PC-9 (cell line): ENCODE results near the gene FIGNL2. TPM values are rescaled to one million over a fixed set of nuclear protein-coding genes. Genes with fewer than 3 reads are reported as not detected.
A peak's percentile ranks its signal among the peaks of the same experiment; 100 is the strongest.

ENCODE experiments used
- BruUV-seq: library from RNA; stranded (reverse); fragments of 400-500 nt; replicated peaks from 2 replicates; lab custom pipeline; 2021; lab: Mats Ljungman, UMichigan
- CTCF ChIA-PET: fragments of 300-600 bp; sonication (Branson Sonifier 250); formaldehyde crosslinking; loops from one replicate; lab custom pipeline; 2022; ENCODE audit warnings: antibody characterized with exemption; lab: Charles Lee
- POLR2A ChIA-PET: fragments of 300-600 bp; sonication (Branson Sonifier 250); formaldehyde crosslinking; loops from one replicate; lab custom pipeline; 2022; ENCODE audit warnings: antibody characterized with exemption; ENCODE audit not compliant: unreplicated experiment; lab: Charles Lee
- DNase-seq, 2 experiments: peaks; one replicate each; pipeline versions ENCODE4 v3.0.0 to v3.0.0-alpha.2; 2015 to 2022; ENCODE audit warnings: mixed read lengths in 1 of 2
- H2AFZ ChIP-seq: fragments of 200-600 bp; sonication (generic); 2 replicates; pipeline ENCODE4 v1.8.1; 2017; ENCODE audit warnings: antibody characterized with exemption
- H3F3A ChIP-seq: fragments of 200-600 bp; sonication (generic); 2 replicates; pipeline ENCODE4 v1.8.1; 2017; ENCODE audit warnings: antibody characterized with exemption, mild to moderate bottlenecking, low read depth; ENCODE audit not compliant: insufficient read depth
- H3K27ac ChIP-seq: fragments of 200-600 bp; sonication (generic); 2 replicates; pipeline ENCODE4 v1.6.1; 2016; ENCODE audit warnings: mixed run types
- H3K27me3 ChIP-seq: fragments of 200-600 bp; sonication (generic); 2 replicates; pipeline ENCODE4 v1.6.1; 2016; ENCODE audit warnings: low read depth, mixed run types; ENCODE audit not compliant: insufficient read depth
- H3K36me3 ChIP-seq: fragments of 200-600 bp; sonication (generic); 2 replicates; pipeline ENCODE4 v1.6.1; 2016; ENCODE audit warnings: low read depth, mixed run types
- H3K4me1 ChIP-seq: fragments of 200-600 bp; sonication (generic); replicated peaks from 2 replicates; pipeline ENCODE4 v1.6.1; 2016; ENCODE audit warnings: mixed run types; ENCODE audit not compliant: insufficient read depth
- H3K4me2 ChIP-seq: fragments of 200-600 bp; sonication (generic); 2 replicates; pipeline ENCODE4 v1.6.1; 2017; ENCODE audit warnings: mixed run types
- H3K4me3 ChIP-seq: fragments of 200-600 bp; sonication (generic); 2 replicates; pipeline ENCODE4 v1.6.1; 2016; ENCODE audit warnings: mixed run types
- H3K79me2 ChIP-seq: fragments of 200-600 bp; sonication (generic); 2 replicates; pipeline ENCODE4 v1.6.1; 2017; ENCODE audit warnings: low read depth, mixed run types
- H3K9me2 ChIP-seq: fragments of 200-600 bp; sonication (generic); 2 replicates; pipeline ENCODE4 v1.8.1; 2017; ENCODE audit warnings: mild to moderate bottlenecking; ENCODE audit not compliant: insufficient read depth
- H3K9me3 ChIP-seq: fragments of 200-600 bp; sonication (generic); 2 replicates; pipeline ENCODE4 v1.8.1; 2016; ENCODE audit warnings: low read depth; ENCODE audit not compliant: insufficient read depth
- H4K20me1 ChIP-seq: fragments of 200-600 bp; sonication (generic); 2 replicates; pipeline ENCODE4 v1.8.1; 2017; ENCODE audit not compliant: insufficient read depth
- CTCF ChIP-seq: fragments of 200-600 bp; sonication (generic); conservative IDR thresholded peaks from 2 replicates; pipeline ENCODE4 v1.6.1; 2017; ENCODE audit warnings: mixed run types, antibody characterized with exemption, mild to moderate bottlenecking, moderate library complexity
- EZH2 ChIP-seq: fragments of 200-600 bp; sonication (generic); IDR thresholded peaks from 2 replicates; pipeline ENCODE4 v1.8.0; 2017; ENCODE audit warnings: antibody characterized with exemption, low read depth
- intact Hi-C: fragments of 100-400 bp; cut with micrococcal nuclease; formaldehyde crosslinking; loops from one replicate; pipeline ENCODE4 v1.10.0; 2022; ENCODE audit not compliant: unreplicated experiment
- total RNA-seq: library from RNA; stranded (reverse); gene quantifications from 2 replicates; pipeline ENCODE4 v1.2.3, GENCODE V29; 2021

FIGNL2 gene
- total RNA-seq, 1 experiment from 2014 or later: not detected

GRCh38 chr12:51891843-51892242 is 43.3 kb upstream of the FIGNL2 start:
- Histone ChIP-seq H3F3A (no peaks in the 10 kb centered on the region), H2AFZ (no peak overlapping the region), H3K27ac (no peak overlapping the region), H3K9me3 (no peaks in the 10 kb centered on the region), H4K20me1 (no peaks in the 10 kb centered on the region), H3K4me3 (no peak overlapping the region), H3K36me3 (no peaks in the 10 kb centered on the region), H3K4me2 (no peak overlapping the region), H3K79me2 (no peaks in the 10 kb centered on the region), H3K27me3 (peaks cover 5% of the 10 kb centered on the region; the same call in 1 of the 2 replicates), H3K9me2 (no peaks in the 10 kb centered on the region), H3K4me1 (no peaks in the 10 kb centered on the region)
- TF ChIP-seq EZH2 (no peak), CTCF (peak; percentile 58)
- ChIA-PET POLR2A (interaction anchor here (0.7 kb wide), 1 partner anchor 543 kb away, joined by 7 read pairs; no protein-coding TSS in a partner anchor), CTCF (interaction anchor here (0.6 kb wide), 1 partner anchor 928 kb away, joined by 9 read pairs; no protein-coding TSS in a partner anchor)
- intact Hi-C loops: no loop called here
- BruUV-seq: no TSS peak
- DNase-seq: no peak

- H3K9me2 ChIP-seq: no peaks in the 10 kb centered on the region
- H3K4me2 ChIP-seq: no peak overlapping the region
- H2AFZ ChIP-seq: no peak overlapping the region
- TF ChIP-seq EZH2: no peak
- H3F3A ChIP-seq: no peaks in the 10 kb centered on the region
- intact Hi-C loops: no loop called here
- H3K9me3 ChIP-seq: no peaks in the 10 kb centered on the region; the same call in 1 of the 2 replicates
- CTCF ChIA-PET: no interaction called here
- H3K79me2 ChIP-seq: no peaks in the 10 kb centered on the region
- POLR2A ChIA-PET: no interaction called here
- H3K36me3 ChIP-seq: no peaks in the 10 kb centered on the region
- H3K27ac ChIP-seq: no peak overlapping the region
- no peaks in the 10 kb centered on the region for H4K20me1 ChIP-seq
- H3K27me3 ChIP-seq: no peaks in the 10 kb centered on the region; the same call in 1 of the 2 replicates
- DNase-seq: no peak
- no peak overlapping the region for H3K4me3 ChIP-seq
- BruUV-seq: no TSS peak
- H3K4me1 ChIP-seq: no peaks in the 10 kb centered on the region
Measured at GRCh38 chr12:51890511-51891171, 42.1 kb upstream of the FIGNL2 start.

DNA sequence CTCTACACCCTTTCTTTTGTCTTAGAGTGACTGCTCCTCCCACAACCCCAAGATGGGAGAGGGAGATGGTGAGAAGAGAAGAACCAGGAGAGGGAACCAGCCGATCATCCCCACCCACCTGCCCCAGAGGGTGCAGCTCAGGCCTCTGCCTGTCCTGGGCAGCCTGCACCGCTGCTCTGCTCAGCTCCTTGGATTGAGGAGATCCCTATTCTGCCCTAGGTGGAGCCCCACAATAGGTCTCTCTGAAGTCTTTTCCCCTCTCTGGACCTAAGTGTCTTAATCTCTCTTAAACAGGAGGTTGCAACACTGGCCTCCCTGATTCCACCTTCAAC is 41.6 kb upstream of the FIGNL2 start:
- Histone ChIP-seq H3K4me3 (no peak overlapping the region), H3K27me3 (no peaks in the 10 kb centered on the region; the same call in 1 of the 2 replicates), H2AFZ (no peak overlapping the region), H3K27ac (no peak overlapping the region), H3K79me2 (no peaks in the 10 kb centered on the region), H3K36me3 (no peaks in the 10 kb centered on the region), H3F3A (no peaks in the 10 kb centered on the region), H3K9me3 (peaks cover 3% of the 10 kb centered on the region; the same call in 1 of the 2 replicates), H4K20me1 (no peaks in the 10 kb centered on the region), H3K4me1 (no peaks in the 10 kb centered on the region), H3K9me2 (no peaks in the 10 kb centered on the region), H3K4me2 (no peak overlapping the region)
- no peak for DNase-seq
- no TSS peak for BruUV-seq
- CTCF ChIA-PET: no interaction called here
- POLR2A ChIA-PET: no interaction called here
- intact Hi-C loops: no loop called here
- TF ChIP-seq CTCF (no peak), EZH2 (no peak)
